Hepatocyte (in vitro differentiated cells): Measurements from ENCODE around the gene SPAG5.

Experiments
- CTCF ChIP-seq: fragments of 200-600 bp; sonication (generic); IDR thresholded peaks from 2 replicates; pipeline ENCODE4 v1.5.1; 2016; ENCODE audit warnings: antibody characterized with exemption, mild to moderate bottlenecking; ENCODE audit not compliant: poor library complexity
- EZH2 ChIP-seq: fragments of 200-600 bp; sonication (generic); IDR thresholded peaks from 2 replicates; pipeline ENCODE4 v1.6.1; 2016; ENCODE audit warnings: antibody characterized with exemption, mild to moderate bottlenecking, borderline replicate concordance

- TF ChIP-seq CTCF (no peak), EZH2 (no peak)
These were observed 19.6 kb upstream of the SPAG5 start for GRCh38 chr17:28618464-28618863.
